Gastrocnemius medialis (tissue), 4 donors: ENCODE measurements around the gene FYB1.

Source experiments
- POLR2A ChIP-seq, 2 donors: fragments of 450-650 bp; IDR thresholded peaks; one replicate each; pipeline ENCODE4 v1.6.1; 2017; ENCODE audit warnings: antibody characterized with exemption in 2 of 2, mild to moderate bottlenecking in 2 of 2, moderate library complexity in 2 of 2
- TF ChIP-seq, protein P1 (sequence below), 5 experiments: fragments of 450-650 bp in 3 of 5; fragments of 200-600 bp in 2 of 5; sonication (generic) in 2 of 5; IDR thresholded peaks in 4 of 5; conservative IDR thresholded peaks in 1 of 5; 1 replicate in 4 of 5; 2 replicates in 1 of 5; pipeline ENCODE4 v1.5.1; 2016 to 2019; ENCODE audit warnings: antibody characterized with exemption in 5 of 5, mild to moderate bottlenecking in 3 of 5, moderate library complexity in 3 of 5

DNA sequence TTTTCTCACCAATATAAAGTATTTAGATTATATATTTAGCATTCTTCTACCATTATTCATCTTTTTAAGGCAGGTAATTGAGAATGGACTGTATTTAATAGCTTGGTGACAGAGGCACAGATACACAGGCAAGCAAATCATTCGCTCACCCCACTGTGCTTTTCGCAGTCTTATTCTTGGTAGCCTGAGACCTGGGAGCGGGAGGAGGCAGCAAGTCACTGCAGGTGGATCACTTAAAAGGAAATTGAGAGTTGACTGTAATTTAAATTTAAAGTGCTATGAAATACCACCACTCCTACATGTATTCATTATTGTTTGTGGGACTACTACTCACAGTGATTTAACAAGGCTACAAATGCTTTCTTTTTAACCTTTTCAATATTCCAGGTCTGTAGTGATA lies 154.9 kb downstream of the FYB1 start:
- TF ChIP-seq, protein P1, sequence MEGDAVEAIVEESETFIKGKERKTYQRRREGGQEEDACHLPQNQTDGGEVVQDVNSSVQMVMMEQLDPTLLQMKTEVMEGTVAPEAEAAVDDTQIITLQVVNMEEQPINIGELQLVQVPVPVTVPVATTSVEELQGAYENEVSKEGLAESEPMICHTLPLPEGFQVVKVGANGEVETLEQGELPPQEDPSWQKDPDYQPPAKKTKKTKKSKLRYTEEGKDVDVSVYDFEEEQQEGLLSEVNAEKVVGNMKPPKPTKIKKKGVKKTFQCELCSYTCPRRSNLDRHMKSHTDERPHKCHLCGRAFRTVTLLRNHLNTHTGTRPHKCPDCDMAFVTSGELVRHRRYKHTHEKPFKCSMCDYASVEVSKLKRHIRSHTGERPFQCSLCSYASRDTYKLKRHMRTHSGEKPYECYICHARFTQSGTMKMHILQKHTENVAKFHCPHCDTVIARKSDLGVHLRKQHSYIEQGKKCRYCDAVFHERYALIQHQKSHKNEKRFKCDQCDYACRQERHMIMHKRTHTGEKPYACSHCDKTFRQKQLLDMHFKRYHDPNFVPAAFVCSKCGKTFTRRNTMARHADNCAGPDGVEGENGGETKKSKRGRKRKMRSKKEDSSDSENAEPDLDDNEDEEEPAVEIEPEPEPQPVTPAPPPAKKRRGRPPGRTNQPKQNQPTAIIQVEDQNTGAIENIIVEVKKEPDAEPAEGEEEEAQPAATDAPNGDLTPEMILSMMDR (IDR thresholded peaks at IDR 0.05 in 4 of 5, conservative IDR thresholded peaks at IDR 0.05 in 1 of 5): no peak
- TF ChIP-seq POLR2A (IDR thresholded peaks at IDR 0.05): no peak
